ENCODE data around the gene LACTB. TPM values are rescaled to one million over a fixed set of nuclear protein-coding genes. Genes with fewer than 3 reads are reported as not detected.

LACTB gene
- total and polyA plus RNA-seq, 10 of the 15 experiments (the other 5 are each of a cell fraction or from before 2014, with no cell fraction given): 5.0 to 35.3 (median 16.6) TPM

GRCh38 chr15:63166219-63166618 lies 44.6 kb downstream of the LACTB start:
- Histone ChIP-seq H3K4me1 (ENCODE audit: control insufficient read depth, insufficient read depth, low read length) (peaks cover 9% of the 10 kb centered on the region), H3K36me3 (ENCODE audit: control insufficient read depth in 2 of 2, insufficient read depth in 2 of 2, low read length in 1 of 2) (no peaks in the 10 kb centered on the region), H3K9ac (ENCODE audit: control insufficient read depth, insufficient read depth, low read length) (no peak overlapping the region), H3K27ac (ENCODE audit: control insufficient read depth, insufficient read depth) (no peak overlapping the region), H3K9me3 (replicated peaks; ENCODE audit: control insufficient read depth, insufficient read depth, low read length) (no peaks in the 10 kb centered on the region), H3K79me2 (ENCODE audit: control insufficient read depth, insufficient read depth, low read length) (no peaks in the 10 kb centered on the region), H3K4me3 (no peak overlapping the region), H4K20me1 (ENCODE audit: control insufficient read depth, insufficient read depth) (no peaks in the 10 kb centered on the region), H3K27me3 (replicated peaks in 1 of 2; ENCODE audit: control insufficient read depth in 2 of 2, insufficient read depth in 2 of 2, low read length in 1 of 2) (no peaks in the 10 kb centered on the region; a peak in 1 of 4 replicates), H3K4me2 (ENCODE audit: control insufficient read depth, insufficient read depth) (no peak overlapping the region), H2AFZ (ENCODE audit: control insufficient read depth, low read depth, low read length) (no peak overlapping the region)
- no TSS peak for BruUV-seq (replicated peaks)
- CTCF ChIA-PET: interaction anchor here (0.6 to 1.6 kb wide), 23 partner anchors 9 to 238 kb away, joined by 3 to 10 read pairs (median 4); partner anchors contain the start of genes APH1B and RAB8B
- no peak for TF ChIP-seq HSF1 (IDR thresholded peaks at IDR 0.05; ENCODE audit: low read depth, low read length)
- TF ChIP-seq CTCF (IDR thresholded peaks at IDR 0.05 in 2 of 3, conservative IDR thresholded peaks at IDR 0.05 in 1 of 3; ENCODE audit: control insufficient read depth in 2 of 3, extremely low read depth in 1 of 3, insufficient read depth in 1 of 3, low read depth in 3 of 3, low read length in 3 of 3): peak in 2 of 3 experiments; percentile 18 to 40; a peak in 2 of 6 replicates
- TF ChIP-seq SMC3 (IDR thresholded peaks at IDR 0.05; ENCODE audit: borderline replicate concordance, low read length): peak; percentile 29; the same call in 1 of the 2 replicates
- peak; percentile 49 for TF ChIP-seq RAD21 (IDR thresholded peaks at IDR 0.05; ENCODE audit: insufficient read depth, low read depth, low read length)
- no peak for TF ChIP-seq STAT3 (IDR thresholded peaks at IDR 0.05; ENCODE audit: low read depth, low read length)
- SMC1A ChIA-PET (ENCODE audit: uncharacterized antibody, unreplicated experiment): interaction anchor here (0.5 to 2.5 kb wide), 25 partner anchors 9 to 316 kb away, joined by 3 to 11 read pairs (median 4); partner anchors contain the start of gene APH1B
- DNase-seq (ENCODE audit: low read depth, low spot score) (no peak), FAIRE-seq (no peak), ATAC-seq (peak; percentile 65)
- WGBS (ENCODE audit: insufficient coverage, insufficient replicate concordance, low lambda C conversion rate, missing lambda C conversion rate): 87% methylated on average over 2 of the region's 2 CpGs
- intact Hi-C loops (cut with micrococcal nuclease; ENCODE audit: unreplicated experiment) (no loop called here), in situ Hi-C loops (cut with MboI) (no loop called here)
- POLR2A ChIA-PET: interaction anchor here (0.8 to 1.4 kb wide), 2 partner anchors 9 to 111 kb away, joined by 3 read pairs; partner anchors contain the start of genes APH1B and RPS27L
- RAD21 ChIA-PET (ENCODE audit: unreplicated experiment): interaction anchor here (0.6 to 1.9 kb wide), 20 partner anchors 9 to 300 kb away, joined by 3 to 9 read pairs (median 3); partner anchors contain the start of gene APH1B
